Stimulated activated naive CD8-positive, alpha-beta T cell treated with anti-CD3 and anti-CD28 coated beads, Interleukin-15, Interleukin-2, amounts not matched to agents 100 U/mL and 50 U/mL, for 24 hours (primary cell): ENCODE measurements around the gene BEST2.

ENCODE experiments used
- ATAC-seq: fragments of 150-1000 bp; cut with Tn5 transposase; one replicate; pipeline ENCODE4 v1.10.0; 2021
- DNase-seq: peaks from one replicate; pipeline ENCODE4 v3.0.0; 2021

The BEST2 gene

DNA sequence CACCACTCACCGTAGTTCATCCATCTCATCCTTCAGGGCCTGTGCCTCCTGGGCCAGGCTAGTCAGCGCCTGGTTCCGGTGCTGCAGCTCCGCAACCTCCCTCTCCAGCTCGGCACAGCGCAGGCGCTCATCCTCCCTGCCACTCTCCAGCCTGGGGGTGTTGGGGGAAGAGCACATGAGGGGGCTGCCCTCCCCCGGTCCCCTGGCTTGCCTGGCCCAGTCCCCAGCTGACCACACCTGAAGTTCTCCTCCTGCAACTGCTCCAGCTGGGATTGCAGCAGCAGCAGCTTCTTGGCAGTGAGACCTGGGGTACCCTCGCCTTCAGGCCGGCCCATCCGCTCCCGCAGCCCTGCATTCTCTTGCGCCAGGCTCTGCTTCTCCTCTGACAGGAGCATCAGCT lies 19.3 kb downstream of the BEST2 start:
- DNase-seq (no peak), ATAC-seq (no peak)

GRCh38 chr19:12772323-12772722 lies 20.7 kb downstream of the BEST2 start:
- DNase-seq (no peak), ATAC-seq (no peak)

DNA sequence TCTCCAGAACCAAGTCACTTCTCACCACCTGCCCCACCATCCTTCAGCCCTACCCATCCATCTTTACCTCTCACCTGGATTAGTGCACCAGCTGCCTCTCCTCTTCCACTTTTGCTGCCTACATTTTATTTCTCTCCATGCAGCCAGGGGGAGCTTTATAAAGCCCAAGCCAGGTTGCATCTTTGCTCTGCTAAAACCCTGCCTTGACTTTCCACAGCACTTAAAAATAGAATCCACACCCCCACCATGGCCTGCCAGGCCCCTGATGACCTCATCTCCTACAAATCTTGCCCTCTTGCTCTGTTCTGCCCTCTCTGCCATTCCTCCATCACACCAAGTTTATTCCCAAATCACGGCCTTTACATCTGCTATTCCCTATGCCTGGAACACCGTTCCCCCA lies 22.0 kb downstream of the BEST2 start:
- ATAC-seq = no peak
- DNase-seq = no peak

DNA sequence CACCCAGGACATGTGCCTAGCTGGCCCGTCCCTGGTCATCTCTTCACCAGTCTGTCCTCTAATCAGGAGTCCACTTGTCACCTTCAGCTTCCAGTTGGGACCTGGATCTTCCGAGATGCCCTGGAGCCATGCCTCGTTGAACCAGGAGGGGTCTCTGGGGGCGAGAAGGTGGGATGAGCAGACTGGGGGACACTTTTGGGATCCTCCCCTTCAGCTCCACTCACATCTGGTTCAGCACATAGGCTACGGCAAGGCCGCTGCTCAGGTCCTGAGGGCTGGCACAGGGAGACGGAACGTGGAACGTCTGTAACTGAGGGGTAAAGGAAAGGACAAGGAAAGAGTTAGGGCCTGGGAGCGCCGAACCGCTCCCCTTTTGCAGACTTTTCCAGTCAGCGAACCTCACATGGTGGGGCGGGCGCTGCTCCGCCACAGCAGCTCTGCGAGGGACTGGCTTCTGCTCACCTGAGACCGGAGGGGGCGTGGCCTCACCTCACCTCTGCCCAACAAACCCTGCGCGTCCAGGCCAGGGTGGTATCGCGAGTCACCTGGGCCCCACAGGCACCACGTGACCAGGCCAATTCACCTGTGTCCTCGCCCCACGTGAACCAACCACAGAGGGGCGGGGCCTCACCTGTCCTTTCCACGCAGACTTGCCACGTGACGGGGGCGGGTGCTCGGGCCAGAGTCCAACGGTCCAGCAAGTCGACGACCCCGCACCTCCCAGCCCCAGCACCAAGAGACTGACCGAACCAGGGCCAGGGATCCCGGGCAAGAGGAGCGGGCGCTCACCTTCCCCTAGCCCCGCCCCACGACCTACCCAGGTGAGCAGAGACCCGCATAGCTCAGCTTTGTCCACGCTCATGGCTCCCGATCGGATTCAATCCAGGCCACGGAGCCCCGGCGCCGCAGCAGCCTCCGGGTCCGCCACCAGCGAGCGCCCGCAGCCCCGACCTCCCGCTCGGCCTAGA lies 23.3 kb downstream of the BEST2 start, which contains the start of gene HOOK2:
Gene HOOK2 (minus strand): TSS at position 965 of the 968 bp plus-strand sequence. CDS start 103 bp downstream, at position 862.
- ATAC-seq (no peak), DNase-seq (peak; percentile 40)

DNA sequence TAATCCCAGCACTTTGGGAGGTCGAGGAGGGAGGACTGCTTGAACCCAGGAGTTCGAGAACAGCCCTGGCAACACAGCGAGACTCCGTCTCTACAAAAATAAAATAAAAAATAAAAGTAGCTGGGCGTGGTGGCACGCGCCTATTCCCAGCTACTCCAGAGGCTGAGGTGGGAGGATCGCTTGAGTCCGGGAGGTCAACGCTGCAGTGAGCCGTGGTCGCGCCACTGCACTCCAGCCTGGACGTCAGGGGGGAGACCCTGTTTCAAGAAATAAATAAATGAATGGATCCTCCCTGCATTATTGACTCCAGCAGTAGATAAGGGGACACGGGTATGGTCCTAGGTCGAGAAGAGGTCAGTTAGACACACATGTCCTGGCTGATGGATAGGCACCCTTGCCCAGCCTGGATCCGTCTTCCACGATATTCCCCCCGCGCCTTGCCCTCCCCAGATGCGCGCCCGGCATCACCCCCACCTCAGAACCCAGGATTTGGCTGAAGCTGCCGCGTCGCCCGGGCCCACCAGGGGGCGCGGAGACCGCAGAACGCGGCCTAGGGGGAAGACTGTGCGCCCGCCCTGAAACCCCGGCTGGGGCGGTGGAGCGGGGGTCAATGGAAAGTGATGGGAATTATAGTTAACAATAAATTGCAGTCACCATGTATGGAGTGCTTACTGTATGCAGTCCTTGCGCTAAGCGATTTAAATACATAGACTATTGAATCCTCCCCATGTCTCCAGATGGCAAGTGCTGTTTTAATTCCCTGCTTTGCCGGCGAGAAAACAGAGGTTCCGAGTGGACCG lies 25.8 kb downstream of the BEST2 start:
- ATAC-seq (peak; percentile 48), DNase-seq (peak; percentile 93)

GRCh38 chr19:12778017-12778904 lies 26.7 kb downstream of the BEST2 start:
- DNase-seq = peak; percentile 66

DNA sequence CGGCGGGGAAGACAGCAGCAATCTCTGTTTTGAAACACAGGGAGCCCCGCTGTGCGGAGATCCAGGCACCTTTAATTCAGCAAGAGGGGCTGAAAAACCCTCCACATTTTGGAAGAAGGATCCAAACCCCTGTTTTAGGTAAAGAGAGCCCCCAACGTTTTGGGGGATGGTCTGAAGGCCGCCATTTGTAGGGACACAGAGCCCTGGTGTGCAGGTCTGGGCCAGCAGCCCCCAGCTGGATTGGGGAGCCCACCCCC lies 27.2 kb downstream of the BEST2 start:
- DNase-seq (no peak), ATAC-seq (no peak)

More at GRCh38 chr19:12778017-12778904, 26.7 kb downstream of the BEST2 start:
- no peak for ATAC-seq

DNA sequence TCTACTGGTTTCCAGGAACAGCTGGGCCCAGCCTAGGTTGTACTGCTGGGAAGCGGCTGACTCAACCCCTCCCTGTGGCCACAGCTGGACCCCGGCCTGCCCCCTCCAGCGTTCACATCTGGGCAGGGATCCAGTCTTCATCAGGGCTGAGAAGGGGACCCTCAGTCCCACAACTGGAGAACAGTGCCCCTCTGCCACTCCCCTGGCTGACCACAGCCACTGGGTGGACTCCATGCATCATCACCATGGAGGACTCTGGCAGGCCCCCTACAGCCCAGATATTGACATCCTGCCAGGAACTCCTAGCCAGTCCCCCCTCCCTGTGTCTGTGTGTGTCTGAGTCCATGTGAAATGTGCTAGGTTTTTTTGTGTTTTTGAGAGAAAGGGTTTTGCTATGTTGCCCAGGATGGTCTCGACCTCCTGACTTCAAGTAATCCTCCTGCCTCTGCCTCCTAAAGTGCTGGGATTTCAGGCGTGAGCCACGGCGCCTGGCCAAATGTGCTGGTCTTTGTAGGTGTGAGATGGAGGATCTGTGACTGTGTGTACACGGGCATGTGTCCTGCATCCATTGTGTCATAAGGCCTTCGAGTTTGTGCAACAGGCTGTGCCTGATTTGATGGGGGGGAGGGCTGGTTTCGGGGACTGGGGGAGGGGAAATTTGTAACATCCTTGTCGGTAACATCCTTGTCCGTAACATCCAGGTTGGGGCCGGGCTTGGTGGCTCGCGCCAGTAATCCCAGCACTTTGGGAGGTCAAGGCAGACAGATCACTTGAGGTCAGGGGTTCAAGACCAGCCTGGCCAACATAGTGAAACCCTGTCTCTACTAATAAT lies 27.8 kb downstream of the BEST2 start:
- no peak for ATAC-seq
- peak; percentile 38 for DNase-seq

DNA sequence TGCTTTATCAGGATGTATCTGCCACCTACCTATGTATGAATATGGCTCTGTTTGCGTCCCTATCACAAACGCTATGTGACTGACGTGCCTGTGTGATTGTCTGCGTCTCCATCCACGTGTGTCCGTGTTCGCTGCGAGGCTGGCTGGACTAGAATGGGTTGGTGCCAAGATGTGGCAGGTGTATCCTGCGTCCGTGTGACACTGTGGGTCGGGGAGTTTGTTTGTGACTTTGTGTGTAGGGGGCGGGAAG lies 30.5 kb downstream of the BEST2 start:
- ATAC-seq (no peak), DNase-seq (no peak)

DNA sequence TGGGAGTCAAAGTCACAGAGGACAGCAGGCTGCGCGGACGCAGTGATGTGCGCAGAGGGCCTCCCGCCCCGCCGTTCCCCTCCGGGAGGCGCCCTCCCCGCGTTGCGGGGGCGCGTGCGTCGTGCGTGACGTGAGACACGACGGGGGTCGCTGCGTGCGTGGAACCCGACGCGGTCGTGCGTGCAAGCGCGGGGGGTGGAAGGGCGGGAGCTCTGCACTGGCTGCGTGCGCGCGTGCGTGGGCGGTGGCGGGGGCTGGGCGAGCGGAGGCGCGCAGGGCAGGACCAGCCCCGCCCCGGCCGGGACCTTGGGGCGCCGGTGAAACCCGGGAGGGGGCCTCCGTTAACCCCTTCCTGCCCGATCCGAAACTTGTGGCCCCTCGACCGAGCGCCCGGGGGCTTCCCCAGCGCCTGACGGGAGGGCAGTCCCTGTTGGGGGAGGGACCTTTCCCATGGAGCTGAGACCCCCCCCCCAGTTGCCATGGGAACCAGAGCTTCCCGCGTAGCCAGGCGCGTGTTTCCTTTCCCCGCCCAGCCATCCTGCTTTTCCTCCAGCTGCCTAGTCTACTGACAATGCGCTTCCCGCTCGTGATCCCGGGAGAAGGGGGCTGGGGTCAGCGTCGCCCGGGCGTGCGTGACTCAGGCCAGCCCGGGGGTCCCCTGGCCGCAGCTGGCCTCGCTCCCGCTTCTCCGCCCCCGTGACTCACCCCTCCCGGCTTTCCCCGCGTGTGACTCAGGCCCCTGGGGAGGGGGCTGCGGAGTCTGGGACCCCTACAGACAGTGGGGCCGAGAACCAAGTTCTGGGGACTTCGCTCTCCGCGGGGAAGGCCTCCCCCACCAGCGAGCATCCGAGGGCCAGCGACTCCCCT lies 31.1 kb downstream of the BEST2 start:
- ATAC-seq (peak; percentile 44), DNase-seq (peak; percentile 96)

GRCh38 chr19:12783291-12783848 lies 31.8 kb downstream of the BEST2 start:
- ATAC-seq (peak; percentile 41), DNase-seq (no peak)

- ATAC-seq (no peak), DNase-seq (peak; percentile 43)
Measured at GRCh38 chr19:12783849-12784393, 32.3 kb downstream of the BEST2 start.

DNA sequence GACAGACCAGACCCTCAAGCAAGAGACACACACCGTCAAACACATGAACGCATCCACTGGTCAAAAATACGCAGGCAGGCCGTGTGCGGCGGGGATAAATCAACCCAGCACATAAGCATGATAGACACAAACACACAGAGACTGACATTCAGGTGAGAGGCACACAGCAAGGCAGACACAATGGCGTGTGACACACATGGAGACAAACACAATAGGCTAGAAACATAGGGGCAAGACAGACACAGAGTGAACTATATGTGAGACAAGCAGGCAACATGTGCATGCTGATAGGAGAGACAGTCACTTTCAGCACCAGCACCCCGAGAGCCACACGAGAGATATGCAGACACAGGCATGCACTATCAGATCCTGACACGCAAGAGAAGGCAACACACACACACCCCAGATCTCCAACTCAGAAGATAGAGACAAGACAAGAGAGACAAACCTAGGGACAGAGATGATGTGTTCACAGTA lies 32.8 kb downstream of the BEST2 start:
- no peak for ATAC-seq
- no peak for DNase-seq

DNA sequence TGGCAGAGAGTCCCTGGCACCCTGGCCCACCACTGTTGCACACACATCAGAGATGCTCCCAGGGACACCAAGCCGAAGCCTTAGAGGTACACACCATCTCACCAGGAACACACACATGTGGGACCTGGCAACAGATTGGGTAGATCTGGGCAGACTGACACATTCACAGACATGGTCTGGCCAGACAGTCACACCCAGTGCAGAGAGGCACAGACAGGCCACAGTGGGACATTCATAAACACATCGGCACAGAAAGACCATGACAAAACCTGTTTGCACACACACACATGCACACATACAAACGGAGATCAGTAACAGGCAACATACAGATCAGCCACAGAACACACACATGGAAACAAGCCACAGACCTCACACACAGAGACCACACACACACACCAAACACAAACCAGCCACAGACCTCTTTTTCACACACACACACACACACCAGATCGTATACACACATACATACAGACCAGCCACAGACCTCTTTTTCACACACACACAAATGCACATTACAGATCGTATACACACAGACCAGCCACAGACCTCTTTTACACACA lies 33.4 kb downstream of the BEST2 start:
- peak; percentile 35 for DNase-seq
- no peak for ATAC-seq

DNA sequence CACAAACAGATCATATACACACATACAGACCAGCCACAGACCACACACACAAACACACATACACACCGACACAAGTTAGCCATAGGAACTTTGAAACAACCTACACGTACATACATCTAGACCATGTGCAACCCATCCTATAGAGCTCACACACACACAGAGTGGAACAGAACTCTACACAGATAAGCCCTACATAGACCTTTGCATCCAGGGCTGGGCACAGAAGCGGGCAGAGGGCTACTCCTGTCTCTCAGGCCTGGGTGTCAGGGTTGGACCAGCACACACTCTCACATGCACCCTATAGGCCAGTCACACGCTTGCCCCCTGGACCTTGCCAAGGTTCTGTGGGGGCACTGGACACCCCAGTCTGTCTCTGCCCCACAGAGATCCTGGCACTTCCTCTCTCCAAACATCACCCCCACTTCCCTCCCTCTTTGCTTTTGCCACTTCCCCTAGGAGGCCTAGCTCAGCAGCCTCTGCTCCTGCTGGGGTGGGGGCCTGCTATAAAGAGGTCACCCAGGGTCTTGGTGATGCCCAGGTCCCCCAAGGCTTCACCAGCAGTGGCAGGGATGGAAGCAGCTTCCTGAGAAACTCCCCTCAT lies 33.9 kb downstream of the BEST2 start:
- ATAC-seq = no peak
- peak; percentile 33 for DNase-seq

DNA sequence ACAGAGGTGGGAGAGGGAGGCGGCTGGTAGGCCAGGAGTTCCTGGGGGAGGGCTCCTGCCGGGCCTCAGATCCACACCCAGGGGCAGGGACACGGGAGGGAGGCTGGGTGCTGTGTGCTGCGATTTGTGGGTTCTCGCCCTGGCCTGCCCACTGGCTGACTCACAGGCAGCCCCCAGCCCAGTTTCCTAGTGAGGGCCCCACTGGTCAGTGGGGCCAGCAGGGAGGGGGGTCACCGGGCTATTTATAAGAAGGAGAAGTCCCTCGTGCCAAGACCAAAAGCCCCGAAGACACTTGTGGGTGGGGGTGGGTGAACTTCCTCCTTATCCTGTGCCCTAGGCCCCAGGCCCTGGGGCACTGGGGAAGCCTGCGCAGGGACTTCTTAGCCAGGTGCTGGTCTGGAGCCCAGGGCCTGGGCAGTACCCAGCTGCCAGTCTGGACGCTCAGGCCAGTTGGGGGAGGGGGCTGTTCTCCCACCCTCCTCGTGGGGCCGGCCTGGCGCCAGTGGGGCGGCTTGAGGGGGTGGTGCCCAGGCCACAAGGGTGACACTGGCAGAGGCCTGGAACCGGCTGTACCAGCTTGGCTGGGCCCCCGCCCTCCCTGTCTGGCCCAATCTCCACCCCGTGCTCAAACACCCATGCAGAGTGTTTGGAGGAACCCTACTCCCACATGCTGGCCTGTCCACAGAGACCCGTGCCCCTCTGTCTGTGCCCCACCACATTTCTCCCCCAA lies 34.7 kb downstream of the BEST2 start:
- DNase-seq = peak; percentile 46
- no peak for ATAC-seq

GRCh38 chr19:12786952-12787351 lies 35.4 kb downstream of the BEST2 start:
- ATAC-seq = no peak
- no peak for DNase-seq

DNA sequence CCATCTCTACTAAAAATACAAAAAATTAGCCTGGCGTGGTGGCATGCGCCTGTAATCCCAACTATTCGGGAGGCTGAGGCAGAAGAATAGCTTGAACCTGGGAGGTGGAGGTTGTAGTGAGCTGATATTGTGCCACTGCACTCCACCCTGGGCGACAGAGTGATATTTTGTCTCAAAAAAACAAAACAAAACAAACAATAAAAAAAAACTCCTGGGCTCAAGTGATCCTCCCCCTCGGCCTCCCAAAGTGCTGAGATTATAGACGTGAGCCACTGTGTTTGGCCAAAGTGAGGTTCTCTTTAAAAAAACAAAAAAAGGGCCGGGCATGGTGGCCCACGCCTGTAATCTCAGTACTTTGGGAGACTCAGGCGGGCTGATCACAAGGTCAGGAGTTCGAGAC lies 35.9 kb downstream of the BEST2 start:
- no peak for ATAC-seq

More for the DNA sequence above, 35.9 kb downstream of the BEST2 start:
- DNase-seq = no peak
